ENCODE data around the gene CA5A.
A peak's percentile ranks its signal among the peaks of the same experiment; 100 is the strongest.

Gene CA5A

DNA sequence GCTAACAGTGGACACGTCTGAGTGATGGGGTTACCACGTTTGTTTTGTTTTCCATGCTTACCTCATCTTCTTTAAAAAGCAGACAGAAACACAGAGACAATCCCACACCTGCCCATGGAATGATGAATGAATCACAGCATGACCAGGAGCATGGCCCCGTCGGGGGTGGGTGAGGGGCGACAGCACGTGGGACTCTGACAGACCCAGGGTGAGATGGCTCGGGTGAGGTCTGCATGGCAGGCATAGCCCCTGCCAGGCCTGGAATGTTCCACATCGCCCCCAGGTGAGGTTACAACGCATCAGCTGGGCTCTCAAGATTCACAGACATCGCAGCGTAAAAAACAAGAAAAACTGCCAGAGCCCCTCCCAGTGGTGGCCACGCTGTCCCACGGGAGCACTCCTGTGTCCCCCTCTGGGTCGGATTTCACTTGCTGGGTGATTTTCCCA lies 85.2 kb downstream of the CA5A start:
- DNase-seq (ENCODE audit: low read depth), result no peak
- TF ChIP-seq, protein P1, sequence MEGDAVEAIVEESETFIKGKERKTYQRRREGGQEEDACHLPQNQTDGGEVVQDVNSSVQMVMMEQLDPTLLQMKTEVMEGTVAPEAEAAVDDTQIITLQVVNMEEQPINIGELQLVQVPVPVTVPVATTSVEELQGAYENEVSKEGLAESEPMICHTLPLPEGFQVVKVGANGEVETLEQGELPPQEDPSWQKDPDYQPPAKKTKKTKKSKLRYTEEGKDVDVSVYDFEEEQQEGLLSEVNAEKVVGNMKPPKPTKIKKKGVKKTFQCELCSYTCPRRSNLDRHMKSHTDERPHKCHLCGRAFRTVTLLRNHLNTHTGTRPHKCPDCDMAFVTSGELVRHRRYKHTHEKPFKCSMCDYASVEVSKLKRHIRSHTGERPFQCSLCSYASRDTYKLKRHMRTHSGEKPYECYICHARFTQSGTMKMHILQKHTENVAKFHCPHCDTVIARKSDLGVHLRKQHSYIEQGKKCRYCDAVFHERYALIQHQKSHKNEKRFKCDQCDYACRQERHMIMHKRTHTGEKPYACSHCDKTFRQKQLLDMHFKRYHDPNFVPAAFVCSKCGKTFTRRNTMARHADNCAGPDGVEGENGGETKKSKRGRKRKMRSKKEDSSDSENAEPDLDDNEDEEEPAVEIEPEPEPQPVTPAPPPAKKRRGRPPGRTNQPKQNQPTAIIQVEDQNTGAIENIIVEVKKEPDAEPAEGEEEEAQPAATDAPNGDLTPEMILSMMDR (conservative IDR thresholded peaks at IDR 0.05; ENCODE audit: control insufficient read depth, insufficient read depth, low read depth, low read length), result no peak

DNA sequence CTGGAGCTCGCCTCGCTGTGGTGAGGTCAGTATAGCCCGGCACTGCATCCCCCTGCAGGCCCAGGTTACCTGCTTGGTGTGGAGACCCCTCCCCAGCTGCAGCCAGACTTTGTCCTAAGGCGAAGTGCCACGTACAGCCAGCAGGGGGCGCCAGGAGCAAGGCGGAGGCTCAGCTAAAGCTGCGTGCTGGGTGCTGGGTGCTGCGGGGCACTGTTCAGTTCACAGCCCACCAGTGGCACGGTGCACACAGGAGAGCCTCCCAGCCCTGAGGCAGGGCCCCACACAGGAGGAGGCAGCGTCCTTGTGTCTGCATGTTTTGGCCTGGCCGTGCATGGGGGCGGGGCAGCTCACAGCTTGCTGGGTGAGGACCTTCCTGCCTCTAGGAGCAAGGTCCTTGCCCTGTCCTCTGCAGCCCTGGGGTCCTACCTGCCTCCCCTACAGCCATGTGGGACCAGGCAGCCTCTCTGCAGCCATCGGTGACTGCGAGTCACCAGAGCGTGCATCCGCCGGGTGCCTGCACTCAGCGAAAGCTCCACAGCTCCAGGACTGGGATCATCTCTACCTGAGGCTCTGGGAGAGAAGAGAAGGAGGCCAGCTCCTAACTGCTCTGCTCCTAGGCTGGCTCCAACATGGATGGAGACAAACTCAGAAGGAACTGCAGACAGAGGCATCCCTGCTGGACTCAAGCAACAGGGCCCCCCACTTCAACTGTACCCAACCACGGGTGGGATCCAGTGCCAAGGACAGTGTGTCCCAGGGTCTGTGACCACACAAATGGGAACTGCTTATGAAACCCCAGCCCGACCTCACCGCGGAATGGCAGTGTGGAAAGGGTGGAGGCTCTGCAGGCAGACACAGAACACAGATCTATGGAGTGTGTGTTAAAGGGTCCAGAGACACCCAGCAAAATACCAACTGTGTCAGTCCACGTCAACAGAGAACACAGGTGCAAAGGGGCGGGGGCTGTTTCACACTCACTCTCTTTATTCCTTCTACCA lies 86.0 kb downstream of the CA5A start:
- DNase-seq (ENCODE audit: low read depth), result peak; percentile 41
- TF ChIP-seq, protein P1 (conservative IDR thresholded peaks at IDR 0.05; ENCODE audit: control insufficient read depth, insufficient read depth, low read depth, low read length), result peak; percentile 78
- no peak overlapping the region for H3K4me3 ChIP-seq (ENCODE audit: control insufficient read depth, low read depth, low read length)

More for the DNA sequence above, 85.2 kb downstream of the CA5A start:
- H3K4me3 ChIP-seq (ENCODE audit: control insufficient read depth, low read depth, low read length), result no peak overlapping the region

DNA sequence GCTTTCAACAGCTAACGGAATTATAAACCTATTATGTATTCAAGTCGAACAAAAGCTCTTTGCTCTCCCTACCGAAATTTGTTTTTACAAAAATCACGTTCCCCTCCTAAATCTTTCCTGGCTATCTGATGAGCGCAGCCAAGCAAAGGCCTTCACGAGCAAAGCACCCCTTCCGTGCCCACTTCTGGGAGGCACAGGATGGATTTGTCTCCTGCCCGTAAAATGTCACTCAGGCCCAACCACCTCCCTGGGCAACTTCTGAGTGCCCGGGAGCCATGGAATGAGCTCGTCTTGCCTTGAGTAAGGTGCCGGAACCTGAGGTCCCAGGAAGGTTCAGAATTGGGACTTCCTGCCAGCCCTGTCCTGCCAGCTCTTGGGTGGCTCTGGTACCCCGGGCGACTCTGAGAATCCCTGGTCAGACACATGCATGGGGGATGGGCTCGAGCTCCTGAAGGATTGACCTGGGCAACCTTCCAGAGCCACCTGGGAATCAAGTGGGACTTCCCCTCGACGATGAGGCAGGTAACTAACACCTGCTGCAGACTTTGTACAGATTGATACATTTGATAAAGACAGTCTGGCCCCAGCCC lies 86.8 kb downstream of the CA5A start:
- no peak overlapping the region for H3K4me3 ChIP-seq (ENCODE audit: control insufficient read depth, low read depth, low read length)
- DNase-seq (ENCODE audit: low read depth), result no peak
- TF ChIP-seq, protein P1 (conservative IDR thresholded peaks at IDR 0.05; ENCODE audit: control insufficient read depth, insufficient read depth, low read depth, low read length), result no peak

DNA sequence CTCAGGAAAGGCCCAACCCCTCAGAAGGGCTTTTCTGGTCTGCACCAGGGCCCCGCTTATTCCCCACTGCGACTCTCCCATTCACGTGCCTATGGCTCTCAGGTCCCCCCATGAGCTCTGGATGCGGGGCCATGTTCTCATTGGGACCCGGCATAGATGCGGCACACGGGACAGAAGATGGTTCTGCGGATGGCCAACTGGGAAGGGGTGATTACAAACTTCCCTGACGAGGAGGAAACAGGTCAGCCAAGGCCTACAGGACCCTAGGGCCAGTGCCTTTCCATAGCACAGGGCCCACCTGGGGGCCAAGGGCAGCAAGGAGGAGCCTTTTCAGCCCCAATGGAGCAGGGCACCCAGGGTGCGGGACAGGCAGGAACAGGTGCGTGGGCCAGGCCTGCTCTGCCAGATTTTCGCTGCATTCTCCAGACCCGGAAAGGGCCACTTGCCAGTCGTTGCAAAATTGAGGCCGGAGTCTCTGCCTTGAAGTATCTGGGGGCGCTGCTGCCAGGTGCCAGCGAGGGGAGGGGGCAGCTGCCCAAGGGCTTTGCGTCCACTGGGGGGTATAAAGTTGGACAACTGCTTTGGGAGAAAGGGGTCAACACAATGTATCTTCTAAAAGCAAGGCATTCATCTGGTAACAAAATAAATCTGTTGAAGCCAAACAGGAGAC lies 87.5 kb downstream of the CA5A start:
- TF ChIP-seq, protein P1 (conservative IDR thresholded peaks at IDR 0.05; ENCODE audit: control insufficient read depth, insufficient read depth, low read depth, low read length), result no peak
- H3K4me3 ChIP-seq (ENCODE audit: control insufficient read depth, low read depth, low read length), result no peak overlapping the region
- no peak for DNase-seq (ENCODE audit: low read depth)

DNA sequence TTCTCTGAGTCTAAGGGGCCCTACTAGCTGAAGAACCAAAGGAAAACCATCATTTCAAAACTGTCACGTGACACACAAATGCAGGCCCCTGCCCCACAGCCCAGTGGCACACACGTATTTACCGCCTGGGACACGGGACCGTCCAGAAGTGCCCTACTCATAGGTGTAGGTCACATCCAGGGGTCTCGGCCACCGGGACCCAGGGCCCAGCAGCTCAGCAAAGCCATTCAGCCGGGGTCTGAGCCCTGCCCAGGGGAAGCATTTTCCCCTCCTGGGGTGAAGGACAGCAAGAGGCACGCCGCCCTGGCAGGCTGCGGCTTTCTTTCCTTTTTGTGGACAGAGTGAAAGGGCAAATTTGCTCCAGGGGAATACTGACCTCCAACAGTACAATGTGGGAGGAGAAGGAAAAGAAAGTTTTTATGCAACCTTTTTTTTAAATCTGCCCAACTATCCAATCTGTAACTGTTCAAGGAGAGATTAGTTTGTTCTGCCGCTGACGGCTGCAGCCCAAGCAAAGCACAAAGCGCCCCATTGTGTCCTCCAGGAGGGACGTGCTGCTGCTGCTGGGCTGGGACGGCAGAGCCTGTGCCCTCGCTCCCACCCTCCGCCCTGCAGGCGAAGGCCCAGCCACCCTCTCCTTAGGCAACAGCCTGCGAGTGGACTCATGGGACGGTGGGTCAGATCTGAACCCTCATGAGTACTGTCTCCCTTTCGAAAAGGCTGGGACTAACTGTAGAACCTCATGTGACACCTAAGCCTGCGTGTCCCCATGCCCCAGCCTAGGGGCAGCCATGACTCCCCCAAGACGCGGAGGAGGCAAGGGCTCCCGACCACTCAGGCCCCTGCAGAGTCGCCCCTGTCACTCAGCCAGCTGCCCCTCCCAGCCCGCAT lies 88.3 kb downstream of the CA5A start:
- DNase-seq (ENCODE audit: low read depth), result no peak
- TF ChIP-seq, protein P1 (conservative IDR thresholded peaks at IDR 0.05; ENCODE audit: control insufficient read depth, insufficient read depth, low read depth, low read length), result no peak
- no peak overlapping the region for H3K4me3 ChIP-seq (ENCODE audit: control insufficient read depth, low read depth, low read length)

DNA sequence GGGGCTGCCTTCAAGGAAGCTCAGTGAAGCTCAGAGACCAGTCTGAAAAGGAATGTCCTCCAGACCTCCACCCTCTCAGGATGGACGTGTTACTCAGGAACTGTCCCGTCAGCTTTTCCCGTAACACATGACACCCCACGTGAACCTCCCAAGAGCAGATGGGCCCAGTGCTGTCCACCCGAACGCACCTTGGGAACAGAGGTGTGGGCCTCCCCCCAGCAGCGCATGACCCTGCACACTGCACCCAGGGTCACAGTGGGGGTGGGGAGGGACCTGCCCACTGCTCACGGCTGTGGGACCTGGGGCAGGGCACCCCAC lies 88.9 kb downstream of the CA5A start:
- TF ChIP-seq, protein P1 (conservative IDR thresholded peaks at IDR 0.05; ENCODE audit: control insufficient read depth, insufficient read depth, low read depth, low read length), result no peak
- DNase-seq (ENCODE audit: low read depth), result no peak
- no peak overlapping the region for H3K4me3 ChIP-seq (ENCODE audit: control insufficient read depth, low read depth, low read length)

Measured in fibroblast of mammary gland (primary cell).